HL-60 (cell line): ENCODE results near the gene HOXB5.

Experiments
- GABPA ChIP-seq: IDR thresholded peaks from 2 replicates; pipeline ENCODE4 v1.6.1; 2012; ENCODE audit warnings: low read depth
- TF ChIP-seq, protein P1 (sequence below): IDR thresholded peaks from one replicate; pipeline ENCODE4 v1.5.1; 2011; ENCODE audit warnings: low read length, control low read depth, inconsistent platforms; ENCODE audit not compliant: insufficient read depth

GRCh38 chr17:48589831-48590606 is 3.6 kb downstream of the HOXB5 start, which contains the start of gene HOXB3:
- TF ChIP-seq, protein P1, sequence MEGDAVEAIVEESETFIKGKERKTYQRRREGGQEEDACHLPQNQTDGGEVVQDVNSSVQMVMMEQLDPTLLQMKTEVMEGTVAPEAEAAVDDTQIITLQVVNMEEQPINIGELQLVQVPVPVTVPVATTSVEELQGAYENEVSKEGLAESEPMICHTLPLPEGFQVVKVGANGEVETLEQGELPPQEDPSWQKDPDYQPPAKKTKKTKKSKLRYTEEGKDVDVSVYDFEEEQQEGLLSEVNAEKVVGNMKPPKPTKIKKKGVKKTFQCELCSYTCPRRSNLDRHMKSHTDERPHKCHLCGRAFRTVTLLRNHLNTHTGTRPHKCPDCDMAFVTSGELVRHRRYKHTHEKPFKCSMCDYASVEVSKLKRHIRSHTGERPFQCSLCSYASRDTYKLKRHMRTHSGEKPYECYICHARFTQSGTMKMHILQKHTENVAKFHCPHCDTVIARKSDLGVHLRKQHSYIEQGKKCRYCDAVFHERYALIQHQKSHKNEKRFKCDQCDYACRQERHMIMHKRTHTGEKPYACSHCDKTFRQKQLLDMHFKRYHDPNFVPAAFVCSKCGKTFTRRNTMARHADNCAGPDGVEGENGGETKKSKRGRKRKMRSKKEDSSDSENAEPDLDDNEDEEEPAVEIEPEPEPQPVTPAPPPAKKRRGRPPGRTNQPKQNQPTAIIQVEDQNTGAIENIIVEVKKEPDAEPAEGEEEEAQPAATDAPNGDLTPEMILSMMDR: no peak
- no peak for TF ChIP-seq GABPA
